GM23338 (cell line): ENCODE data around the gene ATP1B3. TPM values are rescaled to one million over a fixed set of nuclear protein-coding genes. Genes with fewer than 3 reads are reported as not detected.

ENCODE experiments used
- ATAC-seq: fragments of 200-7000 bp; cut with Tn5 transposase; 3 replicates; pipeline ENCODE4 v1.9.1; 2020
- DNase-seq: peaks from one replicate; pipeline ENCODE4 v3.0.0-alpha.2; 2015; ENCODE audit warnings: low spot score
- H2AFZ ChIP-seq: fragments of 200-600 bp; sonication (generic); 2 replicates; pipeline ENCODE4 v1.8.0; 2016; ENCODE audit warnings: antibody characterized with exemption, mild to moderate bottlenecking, moderate library complexity
- H3F3A ChIP-seq: fragments of 200-600 bp; sonication (generic); replicated peaks from 2 replicates; pipeline ENCODE4 v1.8.0; 2017; ENCODE audit warnings: antibody characterized with exemption, mixed run types, low read depth
- H3K27ac ChIP-seq: fragments of 200-600 bp; sonication (generic); 2 replicates; pipeline ENCODE4 v1.6.1; 2016; ENCODE audit warnings: low read depth
- H3K27me3 ChIP-seq: fragments of 200-600 bp; sonication (generic); 2 replicates; pipeline ENCODE4 v1.8.0; 2016; ENCODE audit warnings: mild to moderate bottlenecking, mixed run types, moderate library complexity; ENCODE audit not compliant: insufficient read depth
- H3K36me3 ChIP-seq: fragments of 200-600 bp; sonication (generic); 2 replicates; pipeline ENCODE4 v1.8.0; 2016; ENCODE audit warnings: mild to moderate bottlenecking; ENCODE audit not compliant: insufficient read depth
- H3K4me1 ChIP-seq: fragments of 200-600 bp; sonication (generic); 2 replicates; pipeline ENCODE4 v1.8.0; 2016; ENCODE audit warnings: mild to moderate bottlenecking, moderate library complexity; ENCODE audit not compliant: insufficient read depth
- H3K4me2 ChIP-seq: fragments of 200-600 bp; sonication (generic); 2 replicates; pipeline ENCODE4 v1.7.1; 2017; ENCODE audit warnings: mixed run types
- H3K4me3 ChIP-seq: fragments of 200-600 bp; sonication (generic); 2 replicates; pipeline ENCODE4 v1.6.1; 2016; ENCODE audit warnings: mixed run types
- H3K79me2 ChIP-seq: fragments of 200-600 bp; sonication (generic); replicated peaks from 2 replicates; pipeline ENCODE4 v1.8.0; 2017; ENCODE audit warnings: mild to moderate bottlenecking; ENCODE audit not compliant: insufficient read depth
- H3K9me2 ChIP-seq: fragments of 200-600 bp; sonication (generic); 2 replicates; pipeline ENCODE4 v1.8.0; 2017; ENCODE audit not compliant: insufficient read depth
- H4K20me1 ChIP-seq: fragments of 200-600 bp; sonication (generic); replicated peaks from 2 replicates; pipeline ENCODE4 v1.8.0; 2017; ENCODE audit warnings: mild to moderate bottlenecking; ENCODE audit not compliant: insufficient read depth
- H3K27ac Mint-ChIP-seq: 2 replicates; pipeline ENCODE4 v1.8.0; 2020; ENCODE audit warnings: inconsistent platforms, mild to moderate bottlenecking, moderate library complexity, mixed read lengths
- H3K27me3 Mint-ChIP-seq: 3 replicates; pipeline ENCODE4 v1.8.0; 2022; ENCODE audit warnings: low read depth, mild to moderate bottlenecking, moderate library complexity, mixed read lengths, inconsistent platforms; ENCODE audit not compliant: insufficient read depth, poor library complexity
- H3K36me3 Mint-ChIP-seq: 3 replicates; pipeline ENCODE4 v1.8.0; 2021; ENCODE audit warnings: low read depth, mild to moderate bottlenecking, inconsistent platforms, moderate library complexity, mixed read lengths
- H3K4me1 Mint-ChIP-seq: 3 replicates; pipeline ENCODE4 v1.8.0; 2020; ENCODE audit warnings: mild to moderate bottlenecking, inconsistent platforms, mixed read lengths
- H3K4me3 Mint-ChIP-seq: 3 replicates; pipeline ENCODE4 v1.8.0; 2021; ENCODE audit warnings: moderate library complexity, mild to moderate bottlenecking, inconsistent platforms, mixed read lengths
- H3K9me3 Mint-ChIP-seq: 3 replicates; pipeline ENCODE4 v1.8.0; 2020; ENCODE audit warnings: moderate library complexity, mild to moderate bottlenecking, inconsistent platforms, mixed read lengths
- CTCF ChIP-seq, 2 experiments: fragments of 200-600 bp in 1 of 2; sonication (generic) in 1 of 2; conservative IDR thresholded peaks; 2 replicates each; pipeline versions ENCODE4 v1.5.1 to v1.6.1; 2016 to 2017; ENCODE audit warnings: antibody characterized with exemption in 2 of 2, low read depth in 2 of 2, mild to moderate bottlenecking in 2 of 2, moderate library complexity in 1 of 2
- EZH2 ChIP-seq: fragments of 200-600 bp; sonication (generic); IDR thresholded peaks from one replicate; pipeline ENCODE4 v1.8.0; 2017; ENCODE audit warnings: antibody characterized with exemption, mild to moderate bottlenecking, low read depth; ENCODE audit not compliant: unreplicated experiment
- NANOG ChIP-seq: IDR thresholded peaks from 2 replicates; pipeline ENCODE4 v1.6.1; 2016; ENCODE audit warnings: antibody characterized with exemption, borderline replicate concordance
- POLR2AphosphoS5 ChIP-seq: IDR thresholded peaks from 2 replicates; pipeline ENCODE4 v1.6.1; 2016; ENCODE audit warnings: antibody characterized with exemption, low read depth
- REST ChIP-seq: IDR thresholded peaks from one replicate; pipeline ENCODE4 v1.6.1; 2018; ENCODE audit warnings: antibody characterized with exemption; ENCODE audit not compliant: unreplicated experiment
- STAT1 ChIP-seq: IDR thresholded peaks from one replicate; pipeline ENCODE4 v1.6.1; 2016; ENCODE audit warnings: antibody characterized with exemption; ENCODE audit not compliant: unreplicated experiment
- ZNF331 ChIP-seq: fragments of 250-450 bp; sonication (Bioruptor Pico); IDR thresholded peaks from 2 replicates; pipeline ENCODE4 v1.5.0; 2020; ENCODE audit warnings: low read depth, mild to moderate bottlenecking, moderate library complexity
- ZNF462 ChIP-seq: fragments of 250-450 bp; sonication (Bioruptor Pico); IDR thresholded peaks from 2 replicates; pipeline ENCODE4 v1.5.0; 2020; ENCODE audit warnings: mild to moderate bottlenecking, moderate library complexity
- polyA plus RNA-seq: library from polyadenylated mRNA; unstranded; fragments of >200 nt; fragmentation: Nextera tagmentation; extraction: Ambion mirVana; gene quantifications from 2 replicates; pipeline ENCODE4 v1.2.1, GENCODE V29; 2016
- total RNA-seq: library from RNA; depleted of rRNA; stranded (reverse); fragments of >200 nt; shearing (Covaris generic); gene quantifications from 2 replicates; pipeline ENCODE4 v1.2.3, GENCODE V29; 2014

The ATP1B3 gene
- total and polyA plus RNA-seq, 2 experiments from 2014 or later: 135 to 315 TPM

GRCh38 chr3:141828487-141828886, 48.0 kb upstream of the ATP1B3 start:
- Histone ChIP-seq H3K27me3 (no peaks in the 10 kb centered on the region), H3K4me3 (no peak overlapping the region), H3K9me2 (no peaks in the 10 kb centered on the region), H2AFZ (no peak overlapping the region), H3K79me2 (no peaks in the 10 kb centered on the region), H3F3A (no peaks in the 10 kb centered on the region), H3K36me3 (no peaks in the 10 kb centered on the region), H3K4me1 (peaks cover 14% of the 10 kb centered on the region), H3K4me2 (no peak overlapping the region), H3K27ac (no peak overlapping the region), H4K20me1 (no peaks in the 10 kb centered on the region)
- ATAC-seq: no peak
- peaks cover 33% of the 10 kb centered on the region for H3K4me1 Mint-ChIP-seq
- TF ChIP-seq CTCF (conservative IDR thresholded peaks at IDR 0.05; ENCODE audit: low read depth in 2 of 2) (no peak), POLR2AphosphoS5 (no peak)
- H3K27me3 Mint-ChIP-seq: peaks cover 5% of the 10 kb centered on the region
- no peak overlapping the region; the same call in 2 of the 3 replicates for H3K4me3 Mint-ChIP-seq
- H3K9me3 Mint-ChIP-seq: no peaks in the 10 kb centered on the region; the same call in 2 of the 3 replicates
- no peak overlapping the region for H3K27ac Mint-ChIP-seq
- no peak for DNase-seq
- H3K36me3 Mint-ChIP-seq: no peaks in the 10 kb centered on the region

GRCh38 chr3:141828890-141829289, 47.6 kb upstream of the ATP1B3 start:
- no peaks in the 10 kb centered on the region for H3K79me2 ChIP-seq
- H3K4me1 Mint-ChIP-seq: peaks cover 33% of the 10 kb centered on the region
- H3K27me3 Mint-ChIP-seq: peaks cover 5% of the 10 kb centered on the region
- no peak for DNase-seq
- no peaks in the 10 kb centered on the region for H3K36me3 Mint-ChIP-seq
- no peak overlapping the region for H3K4me2 ChIP-seq
- H3K27me3 ChIP-seq: no peaks in the 10 kb centered on the region
- H4K20me1 ChIP-seq: no peaks in the 10 kb centered on the region
- peak; percentile 18; the same call in 1 of the 3 replicates for ATAC-seq
- H3F3A ChIP-seq: no peaks in the 10 kb centered on the region
- no peaks in the 10 kb centered on the region for H3K36me3 ChIP-seq
- H3K4me1 ChIP-seq: peaks cover 14% of the 10 kb centered on the region
- no peaks in the 10 kb centered on the region for H3K9me2 ChIP-seq
- H2AFZ ChIP-seq: no peak overlapping the region
- H3K4me3 ChIP-seq: no peak overlapping the region
- H3K9me3 Mint-ChIP-seq: no peaks in the 10 kb centered on the region; the same call in 2 of the 3 replicates
- H3K27ac ChIP-seq: no peak overlapping the region
- no peak overlapping the region for H3K27ac Mint-ChIP-seq
- H3K4me3 Mint-ChIP-seq: no peak overlapping the region
- TF ChIP-seq CTCF (conservative IDR thresholded peaks at IDR 0.05; ENCODE audit: low read depth in 2 of 2): no peak
- TF ChIP-seq REST: no peak
- TF ChIP-seq EZH2: no peak
- no peak for TF ChIP-seq ZNF331
- TF ChIP-seq STAT1: no peak
- no peak for TF ChIP-seq ZNF462 (CRISPR knock-in tag)
- TF ChIP-seq NANOG: no peak
